ENCODE results near the gene HNRNPM.

The HNRNPM gene

DNA sequence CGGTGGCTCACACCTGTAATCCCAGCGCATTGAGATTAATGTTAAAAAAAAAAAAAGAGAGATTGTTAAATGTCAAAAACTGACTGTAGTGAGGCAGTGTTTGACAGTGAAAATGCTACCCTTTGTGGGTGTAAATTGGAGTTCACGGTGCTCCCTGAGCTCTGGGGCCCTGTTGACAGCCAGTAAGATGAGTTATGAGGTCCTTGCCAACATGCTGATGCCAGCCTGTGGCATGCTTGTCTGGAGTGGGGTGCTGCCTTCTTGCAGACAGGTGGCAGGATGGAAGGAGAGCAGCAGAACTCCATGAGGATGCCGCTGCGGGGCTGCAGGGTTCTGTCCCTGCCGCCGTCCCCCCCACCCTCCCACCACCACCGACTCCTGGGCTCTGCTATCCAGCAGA lies 31.7 kb downstream of the HNRNPM start:
- TF ChIP-seq, protein P1, sequence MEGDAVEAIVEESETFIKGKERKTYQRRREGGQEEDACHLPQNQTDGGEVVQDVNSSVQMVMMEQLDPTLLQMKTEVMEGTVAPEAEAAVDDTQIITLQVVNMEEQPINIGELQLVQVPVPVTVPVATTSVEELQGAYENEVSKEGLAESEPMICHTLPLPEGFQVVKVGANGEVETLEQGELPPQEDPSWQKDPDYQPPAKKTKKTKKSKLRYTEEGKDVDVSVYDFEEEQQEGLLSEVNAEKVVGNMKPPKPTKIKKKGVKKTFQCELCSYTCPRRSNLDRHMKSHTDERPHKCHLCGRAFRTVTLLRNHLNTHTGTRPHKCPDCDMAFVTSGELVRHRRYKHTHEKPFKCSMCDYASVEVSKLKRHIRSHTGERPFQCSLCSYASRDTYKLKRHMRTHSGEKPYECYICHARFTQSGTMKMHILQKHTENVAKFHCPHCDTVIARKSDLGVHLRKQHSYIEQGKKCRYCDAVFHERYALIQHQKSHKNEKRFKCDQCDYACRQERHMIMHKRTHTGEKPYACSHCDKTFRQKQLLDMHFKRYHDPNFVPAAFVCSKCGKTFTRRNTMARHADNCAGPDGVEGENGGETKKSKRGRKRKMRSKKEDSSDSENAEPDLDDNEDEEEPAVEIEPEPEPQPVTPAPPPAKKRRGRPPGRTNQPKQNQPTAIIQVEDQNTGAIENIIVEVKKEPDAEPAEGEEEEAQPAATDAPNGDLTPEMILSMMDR (IDR thresholded peaks at IDR 0.05; ENCODE audit: low read depth, low read length, missing control alignments), result no peak
- DNase-seq (ENCODE audit: extremely low read depth, low read depth), result no peak
- no peak overlapping the region for H3K4me3 ChIP-seq (replicated peaks; ENCODE audit: low read depth, low read length)

DNA sequence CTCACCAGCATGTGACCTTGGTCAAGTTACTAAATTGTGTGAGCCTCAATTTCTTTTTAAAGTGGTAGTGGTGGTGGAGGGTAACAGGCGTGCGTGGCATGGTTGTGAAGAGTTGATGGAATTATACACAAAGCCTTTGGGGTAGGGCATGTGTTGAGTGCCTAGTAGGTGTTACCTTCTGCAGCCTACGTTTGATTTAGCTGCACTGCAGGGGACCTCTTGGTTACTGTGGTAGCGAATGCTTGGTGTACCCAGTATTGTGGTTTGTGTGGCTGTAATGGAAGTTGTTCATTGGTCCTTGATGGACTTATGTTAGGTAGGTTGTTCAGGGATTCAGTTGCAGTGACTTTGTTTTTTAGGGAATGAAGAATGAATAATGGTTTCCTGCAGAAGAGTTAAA lies 33.1 kb downstream of the HNRNPM start:
- no peak overlapping the region for H3K4me3 ChIP-seq (replicated peaks; ENCODE audit: low read depth, low read length)
- TF ChIP-seq, protein P1 (IDR thresholded peaks at IDR 0.05; ENCODE audit: low read depth, low read length, missing control alignments), result no peak
- no peak for DNase-seq (ENCODE audit: extremely low read depth, low read depth)

DNA sequence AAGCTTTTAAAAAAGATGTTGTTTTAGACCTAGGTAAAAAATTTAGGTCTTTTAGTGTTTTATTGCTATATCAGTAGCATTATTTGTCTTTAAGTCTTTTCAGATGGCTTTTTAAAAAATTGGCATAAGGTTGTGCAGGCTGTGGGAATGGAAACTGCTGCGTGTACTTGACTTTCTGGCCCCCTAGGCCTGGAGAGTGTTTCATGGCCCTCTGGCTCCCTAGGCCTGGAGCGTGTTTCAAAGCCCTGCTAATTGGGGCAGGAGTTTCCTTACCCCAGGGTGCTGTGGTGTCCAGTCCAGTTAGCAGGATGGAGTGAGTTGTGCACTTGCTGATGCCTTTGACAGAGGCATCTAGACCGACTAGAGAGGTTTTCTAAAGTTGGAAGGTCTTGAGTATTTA lies 33.8 kb downstream of the HNRNPM start:
- TF ChIP-seq, protein P1 (IDR thresholded peaks at IDR 0.05; ENCODE audit: low read depth, low read length, missing control alignments), result no peak
- H3K4me3 ChIP-seq (replicated peaks; ENCODE audit: low read depth, low read length), result no peak overlapping the region

DNA sequence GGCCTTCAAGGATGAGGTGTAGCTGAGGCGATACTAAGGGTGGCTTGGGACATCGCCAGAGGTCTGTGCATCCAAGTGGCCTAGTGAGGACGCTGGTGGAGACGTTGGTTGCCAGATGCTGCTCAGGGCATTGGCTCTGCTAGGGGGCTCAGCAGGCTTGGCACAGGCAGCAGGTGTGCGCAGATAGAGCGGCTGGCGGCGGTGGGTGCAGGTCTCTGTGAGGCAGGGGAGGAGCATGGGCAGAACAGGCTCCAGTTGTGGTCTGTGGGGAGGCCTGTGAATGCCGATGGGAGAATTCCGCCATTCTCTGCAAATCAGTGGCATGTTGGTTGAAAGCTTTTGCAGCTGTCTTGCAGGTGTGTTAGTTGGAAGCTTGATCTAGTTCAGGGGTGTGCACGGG lies 36.4 kb downstream of the HNRNPM start:
- DNase-seq (ENCODE audit: extremely low read depth, low read depth), result no peak
- H3K4me3 ChIP-seq (replicated peaks; ENCODE audit: low read depth, low read length), result no peak overlapping the region
- TF ChIP-seq, protein P1 (IDR thresholded peaks at IDR 0.05; ENCODE audit: low read depth, low read length, missing control alignments), result no peak

More for the DNA sequence above, 33.8 kb downstream of the HNRNPM start:
- no peak for DNase-seq (ENCODE audit: extremely low read depth, low read depth)

DNA sequence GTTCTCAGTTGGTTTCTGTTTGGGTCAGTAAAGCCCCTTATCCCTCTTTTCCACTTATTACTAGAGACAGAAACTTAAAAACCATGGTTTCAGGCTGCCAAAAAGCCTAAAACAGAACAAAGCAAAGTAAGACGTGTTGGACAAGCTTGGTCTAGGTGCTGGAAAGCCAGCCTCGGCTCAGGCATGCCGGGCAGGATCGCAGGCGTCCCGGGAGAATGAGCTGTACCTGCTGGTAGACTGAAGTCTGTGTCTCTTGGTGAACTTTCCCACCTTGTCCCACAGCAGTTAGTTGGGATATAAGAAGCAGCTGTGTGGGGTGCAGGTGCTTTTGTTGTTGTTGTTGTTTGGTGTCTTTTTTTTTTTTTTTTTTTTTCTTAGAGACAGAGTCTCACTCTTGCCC lies 36.8 kb downstream of the HNRNPM start:
- no peak overlapping the region for H3K4me3 ChIP-seq (replicated peaks; ENCODE audit: low read depth, low read length)
- TF ChIP-seq, protein P1 (IDR thresholded peaks at IDR 0.05; ENCODE audit: low read depth, low read length, missing control alignments), result no peak
- no peak for DNase-seq (ENCODE audit: extremely low read depth, low read depth)

DNA sequence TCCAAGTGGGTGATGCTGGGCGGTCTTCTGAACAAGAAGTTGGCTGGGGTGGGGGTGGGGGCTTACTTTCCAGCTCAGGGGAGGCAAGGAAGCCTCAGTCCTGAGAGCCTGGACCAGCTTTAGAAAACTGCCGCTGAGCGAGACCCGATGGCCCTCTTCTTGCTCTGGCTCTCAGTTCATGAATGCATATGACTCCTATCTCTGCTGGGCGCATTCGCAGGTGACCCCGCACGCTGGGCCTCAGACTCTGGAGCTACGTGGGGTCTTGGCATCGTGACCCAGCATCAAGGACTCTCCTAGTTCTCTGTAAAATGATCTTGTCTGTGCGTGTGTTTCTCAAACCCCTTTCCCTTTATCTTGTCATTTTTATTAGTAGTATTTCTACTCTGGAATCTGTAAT lies 37.9 kb downstream of the HNRNPM start:
- TF ChIP-seq, protein P1 (IDR thresholded peaks at IDR 0.05; ENCODE audit: low read depth, low read length, missing control alignments), result no peak
- DNase-seq (ENCODE audit: extremely low read depth, low read depth), result no peak
- no peak overlapping the region for H3K4me3 ChIP-seq (replicated peaks; ENCODE audit: low read depth, low read length)

DNA sequence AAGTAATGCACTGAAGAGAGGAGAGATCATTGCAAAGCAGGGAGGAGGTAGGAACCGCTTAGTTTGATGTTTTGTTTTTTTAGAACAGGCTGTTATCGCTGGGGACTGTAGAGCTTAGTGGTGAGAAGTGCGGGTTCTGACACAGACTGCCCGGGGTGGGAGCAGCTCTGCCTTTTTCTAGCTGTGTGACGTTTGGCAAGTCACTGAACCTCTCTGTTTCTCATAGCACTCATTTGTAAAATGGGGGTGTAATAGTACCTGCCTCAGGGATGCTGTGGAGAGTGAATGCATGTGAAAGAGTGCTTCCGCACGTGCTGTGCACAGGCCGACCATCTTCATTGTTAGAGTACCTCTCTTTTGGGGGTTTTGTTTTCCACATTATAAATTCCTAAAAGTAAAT lies 38.4 kb downstream of the HNRNPM start:
- DNase-seq (ENCODE audit: extremely low read depth, low read depth), result no peak
- TF ChIP-seq, protein P1 (IDR thresholded peaks at IDR 0.05; ENCODE audit: low read depth, low read length, missing control alignments), result no peak
- no peak overlapping the region for H3K4me3 ChIP-seq (replicated peaks; ENCODE audit: low read depth, low read length)
